Measurements from ENCODE around the gene AGBL1. TPM values are rescaled to one million over a fixed set of nuclear protein-coding genes. Genes with fewer than 3 reads are reported as not detected.
A peak's percentile ranks its signal among the peaks of the same experiment; 100 is the strongest.

AGBL1 gene
- total RNA-seq, 1 donor from 2014 or later: not detected

GRCh38 chr15:86103825-86104224 lies 24.2 kb downstream of the AGBL1 start:
- Histone ChIP-seq H3K9ac (ENCODE audit: low read length) (no peak overlapping the region), H3K4me3 (ENCODE audit: insufficient read depth, low read depth, low read length) (no peak overlapping the region), H2AFZ (ENCODE audit: low read depth, low read length) (no peak overlapping the region), H3K4me1 (ENCODE audit: insufficient read depth, low read length) (no peaks in the 10 kb centered on the region), H3K9me3 (ENCODE audit: insufficient read depth, low read depth, low read length) (no peaks in the 10 kb centered on the region), H3K4me2 (ENCODE audit: low read length) (no peak overlapping the region), H4K20me1 (ENCODE audit: insufficient read depth, low read length) (no peaks in the 10 kb centered on the region), H3K27me3 (ENCODE audit: insufficient read depth, low read length) (no peaks in the 10 kb centered on the region), H3K27ac (ENCODE audit: low read depth, low read length) (no peak overlapping the region), H3K79me2 (ENCODE audit: insufficient read depth, low read length) (no peaks in the 10 kb centered on the region), H3K36me3 (ENCODE audit: insufficient read depth, low read length) (no peaks in the 10 kb centered on the region)
- Mint-ChIP-seq H3K27me3 (ENCODE audit: low read depth, unreplicated experiment) (peaks cover 8% of the 10 kb centered on the region), H3K4me3 (ENCODE audit: unreplicated experiment) (no peak overlapping the region), H3K4me1 (ENCODE audit: low read depth, unreplicated experiment) (peaks cover 3% of the 10 kb centered on the region), H3K9me3 (ENCODE audit: unreplicated experiment) (peaks cover 4% of the 10 kb centered on the region), H3K36me3 (ENCODE audit: low read depth, unreplicated experiment) (no peaks in the 10 kb centered on the region), H3K27ac (ENCODE audit: unreplicated experiment) (no peak overlapping the region)
- TF ChIP-seq EZH2 (IDR thresholded peaks at IDR 0.05; ENCODE audit: insufficient read depth, low read length) (no peak), CTCF (IDR thresholded peaks at IDR 0.05; ENCODE audit: insufficient read depth, low read depth, low read length) (no peak)
- DNase-seq (ENCODE audit: low read depth) (no peak), FAIRE-seq (no peak)

- no peaks in the 10 kb centered on the region for H3K27me3 ChIP-seq (ENCODE audit: insufficient read depth, low read length)
- H3K9ac ChIP-seq (ENCODE audit: low read length): no peak overlapping the region
- no peak overlapping the region for H3K4me2 ChIP-seq (ENCODE audit: low read length)
- no peak for DNase-seq (ENCODE audit: low read depth)
- H3K79me2 ChIP-seq (ENCODE audit: insufficient read depth, low read length): no peaks in the 10 kb centered on the region
- H3K36me3 ChIP-seq (ENCODE audit: insufficient read depth, low read length): no peaks in the 10 kb centered on the region
- no peaks in the 10 kb centered on the region for H3K36me3 Mint-ChIP-seq (ENCODE audit: low read depth, unreplicated experiment)
- no peak for TF ChIP-seq EZH2 (IDR thresholded peaks at IDR 0.05; ENCODE audit: insufficient read depth, low read length)
- no peak for TF ChIP-seq CTCF (IDR thresholded peaks at IDR 0.05; ENCODE audit: insufficient read depth, low read depth, low read length)
- no peak overlapping the region for H3K4me3 Mint-ChIP-seq (ENCODE audit: unreplicated experiment)
- H3K27me3 Mint-ChIP-seq (ENCODE audit: low read depth, unreplicated experiment): peaks cover 8% of the 10 kb centered on the region
- FAIRE-seq: no peak
- no peaks in the 10 kb centered on the region for H3K4me1 ChIP-seq (ENCODE audit: insufficient read depth, low read length)
- H3K4me1 Mint-ChIP-seq (ENCODE audit: low read depth, unreplicated experiment): peaks cover 3% of the 10 kb centered on the region
- no peaks in the 10 kb centered on the region for H3K9me3 ChIP-seq (ENCODE audit: insufficient read depth, low read depth, low read length)
- H3K4me3 ChIP-seq (ENCODE audit: insufficient read depth, low read depth, low read length): no peak overlapping the region
- no peaks in the 10 kb centered on the region for H4K20me1 ChIP-seq (ENCODE audit: insufficient read depth, low read length)
- no peak overlapping the region for H3K27ac Mint-ChIP-seq (ENCODE audit: unreplicated experiment)
- peaks cover 4% of the 10 kb centered on the region for H3K9me3 Mint-ChIP-seq (ENCODE audit: unreplicated experiment)
- no peak overlapping the region for H3K27ac ChIP-seq (ENCODE audit: low read depth, low read length)
- H2AFZ ChIP-seq (ENCODE audit: low read depth, low read length): no peak overlapping the region
These were observed 26.6 kb downstream of the AGBL1 start for GRCh38 chr15:86106306-86106705.

- H3K36me3 Mint-ChIP-seq (ENCODE audit: low read depth, unreplicated experiment): no peaks in the 10 kb centered on the region
- no peaks in the 10 kb centered on the region for H3K27me3 ChIP-seq (ENCODE audit: insufficient read depth, low read length)
- no peak overlapping the region for H3K27ac ChIP-seq (ENCODE audit: low read depth, low read length)
- H3K27me3 Mint-ChIP-seq (ENCODE audit: low read depth, unreplicated experiment): peaks cover 6% of the 10 kb centered on the region
- H3K27ac Mint-ChIP-seq (ENCODE audit: unreplicated experiment): no peak overlapping the region
- no peaks in the 10 kb centered on the region for H3K9me3 ChIP-seq (ENCODE audit: insufficient read depth, low read depth, low read length)
- H3K36me3 ChIP-seq (ENCODE audit: insufficient read depth, low read length): no peaks in the 10 kb centered on the region
- DNase-seq (ENCODE audit: low read depth) (peak; percentile 5), FAIRE-seq (no peak)
- H3K4me3 ChIP-seq (ENCODE audit: insufficient read depth, low read depth, low read length): no peak overlapping the region
- TF ChIP-seq CTCF (IDR thresholded peaks at IDR 0.05; ENCODE audit: insufficient read depth, low read depth, low read length) (peak; percentile 28), EZH2 (IDR thresholded peaks at IDR 0.05; ENCODE audit: insufficient read depth, low read length) (no peak)
- H3K4me2 ChIP-seq (ENCODE audit: low read length): no peak overlapping the region
- peaks cover 2% of the 10 kb centered on the region for H3K4me1 Mint-ChIP-seq (ENCODE audit: low read depth, unreplicated experiment)
- no peak overlapping the region for H3K4me3 Mint-ChIP-seq (ENCODE audit: unreplicated experiment)
- H3K79me2 ChIP-seq (ENCODE audit: insufficient read depth, low read length): no peaks in the 10 kb centered on the region
- H3K9me3 Mint-ChIP-seq (ENCODE audit: unreplicated experiment): no peaks in the 10 kb centered on the region
- no peaks in the 10 kb centered on the region for H4K20me1 ChIP-seq (ENCODE audit: insufficient read depth, low read length)
- no peak overlapping the region for H2AFZ ChIP-seq (ENCODE audit: low read depth, low read length)
- no peaks in the 10 kb centered on the region for H3K4me1 ChIP-seq (ENCODE audit: insufficient read depth, low read length)
- H3K9ac ChIP-seq (ENCODE audit: low read length): no peak overlapping the region
These were observed 35.6 kb downstream of the AGBL1 start for GRCh38 chr15:86115145-86115801.
